ENCODE data around the gene APH1B. TPM values are rescaled to one million over a fixed set of nuclear protein-coding genes. Genes with fewer than 3 reads are reported as not detected.

Gene APH1B
- total RNA-seq = 11.8 and 24.6 TPM in 2 replicates

DNA sequence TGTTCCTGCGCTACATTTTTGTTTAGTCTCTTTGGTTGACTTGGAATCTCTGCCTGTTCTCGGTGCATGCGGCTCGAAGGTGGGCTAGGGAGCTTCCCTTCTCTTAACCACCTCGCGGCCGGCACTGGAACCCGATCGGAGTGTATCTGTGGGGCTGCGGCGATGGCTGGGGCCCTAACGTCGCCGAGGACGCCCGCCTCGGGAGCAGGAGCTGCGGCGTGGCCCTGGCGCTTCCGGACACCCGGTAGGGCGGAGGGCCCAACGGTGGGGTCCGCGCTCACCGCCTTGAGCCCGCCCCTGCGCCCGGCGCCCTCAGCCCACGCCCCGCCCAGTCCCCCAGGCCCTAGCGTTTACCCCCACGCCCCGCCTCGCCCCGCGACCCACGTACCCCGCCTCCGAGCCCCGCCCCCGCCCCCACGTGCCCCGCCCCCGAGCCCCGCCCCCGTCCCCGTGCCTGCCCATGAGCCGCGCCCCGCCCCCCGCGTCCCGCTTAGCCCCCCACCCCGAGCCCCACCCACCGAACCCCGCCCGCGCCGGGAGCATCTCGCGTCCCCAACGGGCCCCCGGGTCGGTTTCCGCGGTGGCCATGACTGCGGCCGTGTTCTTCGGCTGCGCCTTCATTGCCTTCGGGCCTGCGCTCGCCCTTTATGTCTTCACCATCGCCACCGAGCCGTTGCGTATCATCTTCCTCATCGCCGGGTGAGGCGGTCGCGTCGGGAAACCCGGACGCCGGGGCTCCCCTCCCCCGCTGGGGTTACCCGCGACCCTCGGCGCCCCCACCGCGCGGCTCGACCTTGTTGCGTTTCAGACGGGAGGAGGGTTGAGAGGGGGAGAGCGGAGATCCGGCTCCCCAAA lies at the start of gene APH1B:
Gene APH1B (plus strand): TSS at position 568 of the 855 bp plus-strand sequence. CDS start 19 bp downstream, at position 587.

Other genes starting within 250 kb of the APH1B start
- 134 and 424 TPM in 2 replicates for gene TPM1, start 234.9 kb upstream of the APH1B start, total RNA-seq
- gene LACTB, start 155.7 kb upstream of the APH1B start, total RNA-seq = 14.5 and 22.9 TPM in 2 replicates
- gene RPS27L, start 120.1 kb upstream of the APH1B start, total RNA-seq = 86.5 and 236 TPM in 2 replicates
- 39.0 and 44.0 TPM in 2 replicates for gene RAB8B, start 88.0 kb upstream of the APH1B start, total RNA-seq
- 10.3 and 10.5 TPM in 2 replicates for gene CA12, start 104.2 kb downstream of the APH1B start, total RNA-seq
- 26.5 and 55.8 TPM in 2 replicates for gene USP3, start 227.0 kb downstream of the APH1B start, total RNA-seq